ENCODE data around the gene POGZ. TPM values are rescaled to one million over a fixed set of nuclear protein-coding genes. Genes with fewer than 3 reads are reported as not detected.

The POGZ gene
- total RNA-seq, 1 experiment from 2014 or later = 80.6 TPM

GRCh38 chr1:151465026-151465425, 5.7 kb upstream of the POGZ start:
- H2AFZ ChIP-seq (ENCODE audit: low read depth, low read length, poor library complexity, severe bottlenecking) = no peak overlapping the region
- H3K4me2 ChIP-seq (ENCODE audit: low read length) = no peak overlapping the region
- no peaks in the 10 kb centered on the region for H3K9me3 ChIP-seq (ENCODE audit: control insufficient read depth in 1 of 2, insufficient read depth in 1 of 2, low read depth in 1 of 2, low read length in 2 of 2)
- H3K4me3 ChIP-seq (replicated peaks in 1 of 2; ENCODE audit: low read depth in 1 of 2, low read length in 2 of 2) = no peak overlapping the region
- H3K27me3 ChIP-seq (ENCODE audit: insufficient read depth, low read length) = no peaks in the 10 kb centered on the region
- BruUV-seq (replicated peaks) = no TSS peak
- peaks cover under 1% of the 10 kb centered on the region in 2 experiments; a peak in 2 of 4 replicates for H3K4me1 ChIP-seq (ENCODE audit: control insufficient read depth in 1 of 2, insufficient read depth in 2 of 2, low read length in 2 of 2)
- RAD21 ChIA-PET (ENCODE audit: low non-redundant PET in 1 of 2, low total read pairs in 2 of 2, uncharacterized antibody in 2 of 2, unreplicated experiment in 2 of 2) = interaction anchor here in 1 of 2 experiments (1.0 kb wide), 1 partner anchor 124 kb away, joined by 4 read pairs; no protein-coding TSS in a partner anchor
- no peak overlapping the region for H3K27ac ChIP-seq (ENCODE audit: low read depth, low read length)
- H3K79me2 ChIP-seq (ENCODE audit: insufficient read depth, low read length) = no peaks in the 10 kb centered on the region
- no peak overlapping the region for H3K9ac ChIP-seq (ENCODE audit: low read length)
- ATAC-seq (no peak), DNase-seq (ENCODE audit: low read depth, low spot score) (no peak)
- intact Hi-C loops (cut with micrococcal nuclease) = no loop called here
- no peaks in the 10 kb centered on the region for H3K36me3 ChIP-seq (ENCODE audit: control insufficient read depth in 1 of 2, insufficient read depth in 2 of 2, low read length in 2 of 2)
- no peak for TF ChIP-seq EZH2 (IDR thresholded peaks at IDR 0.05)
- no peak for TF ChIP-seq SIN3A (IDR thresholded peaks at IDR 0.05; ENCODE audit: low read depth)
- TF ChIP-seq, protein P1, sequence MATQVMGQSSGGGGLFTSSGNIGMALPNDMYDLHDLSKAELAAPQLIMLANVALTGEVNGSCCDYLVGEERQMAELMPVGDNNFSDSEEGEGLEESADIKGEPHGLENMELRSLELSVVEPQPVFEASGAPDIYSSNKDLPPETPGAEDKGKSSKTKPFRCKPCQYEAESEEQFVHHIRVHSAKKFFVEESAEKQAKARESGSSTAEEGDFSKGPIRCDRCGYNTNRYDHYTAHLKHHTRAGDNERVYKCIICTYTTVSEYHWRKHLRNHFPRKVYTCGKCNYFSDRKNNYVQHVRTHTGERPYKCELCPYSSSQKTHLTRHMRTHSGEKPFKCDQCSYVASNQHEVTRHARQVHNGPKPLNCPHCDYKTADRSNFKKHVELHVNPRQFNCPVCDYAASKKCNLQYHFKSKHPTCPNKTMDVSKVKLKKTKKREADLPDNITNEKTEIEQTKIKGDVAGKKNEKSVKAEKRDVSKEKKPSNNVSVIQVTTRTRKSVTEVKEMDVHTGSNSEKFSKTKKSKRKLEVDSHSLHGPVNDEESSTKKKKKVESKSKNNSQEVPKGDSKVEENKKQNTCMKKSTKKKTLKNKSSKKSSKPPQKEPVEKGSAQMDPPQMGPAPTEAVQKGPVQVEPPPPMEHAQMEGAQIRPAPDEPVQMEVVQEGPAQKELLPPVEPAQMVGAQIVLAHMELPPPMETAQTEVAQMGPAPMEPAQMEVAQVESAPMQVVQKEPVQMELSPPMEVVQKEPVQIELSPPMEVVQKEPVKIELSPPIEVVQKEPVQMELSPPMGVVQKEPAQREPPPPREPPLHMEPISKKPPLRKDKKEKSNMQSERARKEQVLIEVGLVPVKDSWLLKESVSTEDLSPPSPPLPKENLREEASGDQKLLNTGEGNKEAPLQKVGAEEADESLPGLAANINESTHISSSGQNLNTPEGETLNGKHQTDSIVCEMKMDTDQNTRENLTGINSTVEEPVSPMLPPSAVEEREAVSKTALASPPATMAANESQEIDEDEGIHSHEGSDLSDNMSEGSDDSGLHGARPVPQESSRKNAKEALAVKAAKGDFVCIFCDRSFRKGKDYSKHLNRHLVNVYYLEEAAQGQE (IDR thresholded peaks at IDR 0.05; ENCODE audit: low read depth) = no peak
- no peak for TF ChIP-seq ZBTB33 (IDR thresholded peaks at IDR 0.05; ENCODE audit: extremely low read depth, insufficient replicate concordance, low read length)
- TF ChIP-seq TCF7L2 (IDR thresholded peaks at IDR 0.05; ENCODE audit: borderline replicate concordance, extremely low read depth, insufficient read depth, insufficient read length) = no peak
- no peak for TF ChIP-seq POLR2A (IDR thresholded peaks at IDR 0.05; ENCODE audit: borderline replicate concordance, extremely low read depth, insufficient read depth, insufficient read length)
- TF ChIP-seq RAD21 (IDR thresholded peaks at IDR 0.05; ENCODE audit: low read depth) = no peak
- no peak for TF ChIP-seq ATF3 (IDR thresholded peaks at IDR 0.05)
- no peak for TF ChIP-seq EGR1 (IDR thresholded peaks at IDR 0.05; ENCODE audit: low read depth)
- TF ChIP-seq FOSL1 (IDR thresholded peaks at IDR 0.05; ENCODE audit: low read depth) = no peak
- TF ChIP-seq SP1 (IDR thresholded peaks at IDR 0.05; ENCODE audit: low read depth) = no peak
- no peak for TF ChIP-seq CBX3 (IDR thresholded peaks at IDR 0.05; ENCODE audit: low read depth)
- no peak for TF ChIP-seq ELF1 (IDR thresholded peaks at IDR 0.05; ENCODE audit: borderline replicate concordance, low read depth)
- TF ChIP-seq SRF (IDR thresholded peaks at IDR 0.05; ENCODE audit: low read depth) = no peak
- no peaks in the 10 kb centered on the region for H3K9me2 ChIP-seq (ENCODE audit: insufficient read depth)
- H4K20me1 ChIP-seq (ENCODE audit: insufficient read depth) = no peaks in the 10 kb centered on the region
- POLR2A ChIA-PET = no interaction called here
- CTCF ChIA-PET = interaction anchor here (0.6 to 1.0 kb wide), 2 partner anchors 21 to 209 kb away, joined by 3 read pairs; no protein-coding TSS in a partner anchor

All from HCT116 (cell line).